ENCODE data around the gene GATAD2A.

GATAD2A gene

GRCh38 chr19:19404879-19405860 is at the start of gene GATAD2A:
Gene GATAD2A (plus strand): TSS chr19:19405675. CDS start chr19:19465346, 59,671 bp downstream.
- TF ChIP-seq GATA3 (IDR thresholded peaks at IDR 0.05; ENCODE audit: low read depth, low read length) = no peak
- no peak for TF ChIP-seq GATA2 (IDR thresholded peaks at IDR 0.05; ENCODE audit: low read depth, low read length)

GRCh38 chr19:19356500-19356899 is 49.0 kb upstream of the GATAD2A start:
- TF ChIP-seq GATA2 (IDR thresholded peaks at IDR 0.05; ENCODE audit: low read depth, low read length) (no peak), GATA3 (IDR thresholded peaks at IDR 0.05; ENCODE audit: low read depth, low read length) (no peak)

GRCh38 chr19:19356901-19357566 is 48.4 kb upstream of the GATAD2A start:
- TF ChIP-seq GATA3 (IDR thresholded peaks at IDR 0.05; ENCODE audit: low read depth, low read length) = no peak
- no peak for TF ChIP-seq GATA2 (IDR thresholded peaks at IDR 0.05; ENCODE audit: low read depth, low read length)

GRCh38 chr19:19361075-19361594 is 44.3 kb upstream of the GATAD2A start:
- no peak for TF ChIP-seq GATA2 (IDR thresholded peaks at IDR 0.05; ENCODE audit: low read depth, low read length)
- TF ChIP-seq GATA3 (IDR thresholded peaks at IDR 0.05; ENCODE audit: low read depth, low read length) = no peak

- no peak for TF ChIP-seq GATA2 (IDR thresholded peaks at IDR 0.05; ENCODE audit: low read depth, low read length)
- TF ChIP-seq GATA3 (IDR thresholded peaks at IDR 0.05; ENCODE audit: low read depth, low read length) = no peak
Measured at GRCh38 chr19:19362075-19362474, 43.4 kb upstream of the GATAD2A start.

- TF ChIP-seq GATA3 (IDR thresholded peaks at IDR 0.05; ENCODE audit: low read depth, low read length) (no peak), GATA2 (IDR thresholded peaks at IDR 0.05; ENCODE audit: low read depth, low read length) (no peak)
Measured at GRCh38 chr19:19366434-19367396, 38.8 kb upstream of the GATAD2A start.

- TF ChIP-seq GATA2 (IDR thresholded peaks at IDR 0.05; ENCODE audit: low read depth, low read length) (no peak), GATA3 (IDR thresholded peaks at IDR 0.05; ENCODE audit: low read depth, low read length) (no peak)
Measured at GRCh38 chr19:19368087-19368486, 37.4 kb upstream of the GATAD2A start.

GRCh38 chr19:19371059-19371458 is 34.4 kb upstream of the GATAD2A start:
- TF ChIP-seq GATA2 (IDR thresholded peaks at IDR 0.05; ENCODE audit: low read depth, low read length) (no peak), GATA3 (IDR thresholded peaks at IDR 0.05; ENCODE audit: low read depth, low read length) (no peak)

GRCh38 chr19:19372656-19373416 is 32.6 kb upstream of the GATAD2A start:
- TF ChIP-seq GATA2 (IDR thresholded peaks at IDR 0.05; ENCODE audit: low read depth, low read length) (no peak), GATA3 (IDR thresholded peaks at IDR 0.05; ENCODE audit: low read depth, low read length) (no peak)

GRCh38 chr19:19379527-19379926 is 25.9 kb upstream of the GATAD2A start:
- TF ChIP-seq GATA3 (IDR thresholded peaks at IDR 0.05; ENCODE audit: low read depth, low read length) (no peak), GATA2 (IDR thresholded peaks at IDR 0.05; ENCODE audit: low read depth, low read length) (no peak)

- TF ChIP-seq GATA3 (IDR thresholded peaks at IDR 0.05; ENCODE audit: low read depth, low read length) = no peak
- no peak for TF ChIP-seq GATA2 (IDR thresholded peaks at IDR 0.05; ENCODE audit: low read depth, low read length)
Measured at GRCh38 chr19:19381007-19381926, 24.2 kb upstream of the GATAD2A start.

GRCh38 chr19:19382118-19382517 is 23.4 kb upstream of the GATAD2A start:
- TF ChIP-seq GATA3 (IDR thresholded peaks at IDR 0.05; ENCODE audit: low read depth, low read length) (no peak), GATA2 (IDR thresholded peaks at IDR 0.05; ENCODE audit: low read depth, low read length) (no peak)

All from SH-SY5Y (cell line).